Germinal center (tissue), 1 donor: ENCODE data around the gene GEMIN5.
"Not testable (repeated sequence)": the region's sequence is repeated elsewhere in the genome, so short reads cannot be mapped to it uniquely, and the experiment has no call there.

Experiments
- DNase-seq: peaks from one replicate; pipeline ENCODE4 v3.0.0; 2012; ENCODE audit warnings: mixed read lengths, low spot score

Gene GEMIN5, protein sequence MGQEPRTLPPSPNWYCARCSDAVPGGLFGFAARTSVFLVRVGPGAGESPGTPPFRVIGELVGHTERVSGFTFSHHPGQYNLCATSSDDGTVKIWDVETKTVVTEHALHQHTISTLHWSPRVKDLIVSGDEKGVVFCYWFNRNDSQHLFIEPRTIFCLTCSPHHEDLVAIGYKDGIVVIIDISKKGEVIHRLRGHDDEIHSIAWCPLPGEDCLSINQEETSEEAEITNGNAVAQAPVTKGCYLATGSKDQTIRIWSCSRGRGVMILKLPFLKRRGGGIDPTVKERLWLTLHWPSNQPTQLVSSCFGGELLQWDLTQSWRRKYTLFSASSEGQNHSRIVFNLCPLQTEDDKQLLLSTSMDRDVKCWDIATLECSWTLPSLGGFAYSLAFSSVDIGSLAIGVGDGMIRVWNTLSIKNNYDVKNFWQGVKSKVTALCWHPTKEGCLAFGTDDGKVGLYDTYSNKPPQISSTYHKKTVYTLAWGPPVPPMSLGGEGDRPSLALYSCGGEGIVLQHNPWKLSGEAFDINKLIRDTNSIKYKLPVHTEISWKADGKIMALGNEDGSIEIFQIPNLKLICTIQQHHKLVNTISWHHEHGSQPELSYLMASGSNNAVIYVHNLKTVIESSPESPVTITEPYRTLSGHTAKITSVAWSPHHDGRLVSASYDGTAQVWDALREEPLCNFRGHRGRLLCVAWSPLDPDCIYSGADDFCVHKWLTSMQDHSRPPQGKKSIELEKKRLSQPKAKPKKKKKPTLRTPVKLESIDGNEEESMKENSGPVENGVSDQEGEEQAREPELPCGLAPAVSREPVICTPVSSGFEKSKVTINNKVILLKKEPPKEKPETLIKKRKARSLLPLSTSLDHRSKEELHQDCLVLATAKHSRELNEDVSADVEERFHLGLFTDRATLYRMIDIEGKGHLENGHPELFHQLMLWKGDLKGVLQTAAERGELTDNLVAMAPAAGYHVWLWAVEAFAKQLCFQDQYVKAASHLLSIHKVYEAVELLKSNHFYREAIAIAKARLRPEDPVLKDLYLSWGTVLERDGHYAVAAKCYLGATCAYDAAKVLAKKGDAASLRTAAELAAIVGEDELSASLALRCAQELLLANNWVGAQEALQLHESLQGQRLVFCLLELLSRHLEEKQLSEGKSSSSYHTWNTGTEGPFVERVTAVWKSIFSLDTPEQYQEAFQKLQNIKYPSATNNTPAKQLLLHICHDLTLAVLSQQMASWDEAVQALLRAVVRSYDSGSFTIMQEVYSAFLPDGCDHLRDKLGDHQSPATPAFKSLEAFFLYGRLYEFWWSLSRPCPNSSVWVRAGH (N-terminal part only)

DNA sequence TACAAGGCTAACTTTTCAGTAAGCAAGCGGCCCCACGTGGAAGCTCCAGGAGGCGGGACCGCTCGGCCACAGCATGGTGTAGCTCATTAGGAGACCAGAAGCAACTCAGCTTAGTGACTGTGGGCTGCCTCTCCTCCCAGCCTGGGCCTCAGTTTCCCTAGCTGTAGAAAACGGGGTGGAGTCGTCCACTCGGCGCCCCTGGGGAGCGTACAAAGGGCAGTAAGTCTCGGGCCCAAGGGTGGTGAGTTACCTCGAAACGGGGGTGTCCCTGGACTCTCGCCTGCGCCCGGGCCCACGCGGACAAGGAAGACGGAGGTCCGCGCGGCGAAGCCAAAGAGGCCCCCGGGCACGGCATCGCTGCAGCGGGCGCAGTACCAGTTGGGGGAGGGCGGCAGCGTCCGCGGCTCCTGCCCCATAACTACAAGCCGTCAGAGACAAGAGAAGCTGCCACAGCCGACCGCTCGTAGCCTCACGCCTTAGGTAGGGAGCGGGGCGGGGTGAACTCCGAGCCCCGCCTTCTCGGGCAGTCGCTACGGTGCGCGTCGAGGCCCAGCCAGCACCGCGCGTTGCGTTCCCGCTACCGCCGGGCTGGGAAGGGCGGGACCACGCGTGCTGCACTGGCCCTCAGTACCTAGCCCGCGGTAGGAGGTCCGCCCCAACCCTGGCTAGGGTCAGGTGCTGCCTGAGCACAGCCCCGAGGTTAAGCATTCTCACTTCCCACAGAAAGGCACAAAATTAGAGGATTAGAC, at the start of gene GEMIN5:
Gene GEMIN5, minus strand, starts transcription at position 494 of the 749 bp plus-strand sequence. Its CDS starts 78 bp downstream, at position 416.
- DNase-seq, result peak; percentile 91

DNA sequence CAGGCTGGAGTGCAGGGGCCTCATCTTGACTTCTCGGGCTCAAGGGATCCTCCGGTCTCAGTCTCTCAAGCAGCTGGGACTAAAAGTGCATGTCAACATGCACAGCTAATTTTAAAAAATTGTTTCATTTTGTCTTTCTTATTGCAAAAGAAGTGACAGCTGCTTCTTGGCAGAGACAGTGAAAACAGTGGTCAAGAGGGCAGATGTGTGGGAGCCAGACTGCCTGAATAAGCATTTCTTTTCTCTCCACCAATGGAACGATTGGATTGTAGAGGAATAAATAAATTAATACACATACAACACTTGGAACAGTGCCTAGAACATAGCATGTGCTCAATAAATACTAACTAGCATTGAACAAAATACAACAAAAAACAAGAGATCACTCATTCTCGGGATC, 48.1 kb upstream of the GEMIN5 start:
- DNase-seq, result no peak

DNA sequence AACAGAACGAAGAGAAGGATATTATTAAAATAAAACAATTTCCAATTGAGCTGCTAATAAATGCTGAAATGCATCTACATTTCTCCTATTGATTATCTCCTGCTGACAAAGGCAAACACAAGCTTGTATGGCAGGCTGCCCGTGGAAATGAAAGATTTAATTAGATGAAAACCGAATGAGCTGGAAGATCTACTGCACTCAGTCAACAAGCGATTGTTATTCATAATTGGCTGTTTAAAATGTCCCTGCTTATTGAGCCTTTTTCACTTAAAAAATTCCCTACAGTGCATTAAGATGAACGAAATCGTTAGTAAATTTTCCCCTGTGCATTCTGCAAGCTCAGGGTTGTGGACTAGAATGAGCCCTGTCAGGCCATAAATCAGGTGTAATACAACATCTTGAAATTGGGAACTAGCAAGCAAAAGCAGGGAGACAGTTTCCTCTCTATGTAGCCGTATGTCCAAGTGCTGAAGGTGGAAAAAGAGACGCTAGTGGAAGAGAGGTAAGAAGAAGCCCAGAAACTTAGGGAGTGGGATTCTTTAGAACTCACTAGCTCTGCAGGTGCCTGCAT, 47.0 kb upstream of the GEMIN5 start:
- DNase-seq, result no peak

DNA sequence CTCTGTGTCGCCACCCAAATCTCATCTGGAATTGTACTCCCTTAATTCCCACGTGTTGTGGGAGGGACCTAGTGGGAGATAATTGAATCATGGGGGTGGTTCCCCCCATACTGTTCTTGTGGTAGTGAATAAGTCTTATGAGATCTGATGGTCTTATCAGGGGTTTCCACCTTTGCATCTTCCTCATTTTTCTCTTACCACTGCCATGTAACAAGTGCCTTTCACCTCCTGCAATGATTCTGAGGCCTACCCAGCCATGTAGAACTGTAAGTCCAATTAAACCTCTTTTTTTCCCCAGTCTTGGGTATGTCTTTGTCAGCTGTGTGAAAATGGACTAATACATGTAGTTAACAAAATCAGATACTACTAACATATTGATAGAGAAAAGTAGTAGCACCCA, 40.3 kb upstream of the GEMIN5 start:
- not testable (repeated sequence) for DNase-seq

DNA sequence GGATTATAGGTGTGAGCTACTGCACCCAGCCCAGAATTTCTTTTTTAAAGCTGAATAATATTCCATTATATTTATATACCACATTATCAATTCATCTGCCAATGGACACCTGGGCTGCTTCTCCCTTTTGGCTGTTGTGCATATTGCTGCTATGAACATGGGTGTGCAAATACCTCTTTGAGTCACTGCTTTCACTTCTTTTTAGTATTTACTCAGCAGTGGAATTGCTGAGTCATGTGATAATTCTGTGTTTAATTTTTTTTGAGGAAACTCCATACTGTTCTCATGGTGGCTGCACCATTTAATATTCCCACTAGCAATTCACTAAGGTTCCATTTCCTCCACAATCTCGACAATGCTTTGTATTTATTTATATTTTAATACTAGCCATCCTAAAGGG, 39.4 kb upstream of the GEMIN5 start:
- no peak for DNase-seq

DNA sequence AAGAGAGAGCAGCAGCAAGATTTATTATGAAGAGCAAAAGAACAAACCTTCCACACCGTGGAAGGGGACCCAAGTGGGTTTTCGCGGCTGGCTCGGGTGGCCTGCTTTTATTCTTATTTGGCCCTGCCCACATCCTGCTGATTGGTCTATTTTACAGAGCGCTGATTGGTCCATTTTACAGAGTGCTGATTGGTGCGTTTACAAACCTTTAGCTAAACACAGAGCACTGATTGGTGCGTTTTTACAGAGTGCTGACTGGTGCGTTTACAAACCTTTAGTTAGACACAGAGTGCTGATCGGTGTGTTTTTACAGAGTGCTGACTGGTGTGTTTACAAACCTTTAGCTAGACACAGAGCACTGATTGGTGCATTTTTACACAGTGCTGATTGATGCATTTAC, 38.1 kb upstream of the GEMIN5 start:
- DNase-seq, result not testable (repeated sequence)

DNA sequence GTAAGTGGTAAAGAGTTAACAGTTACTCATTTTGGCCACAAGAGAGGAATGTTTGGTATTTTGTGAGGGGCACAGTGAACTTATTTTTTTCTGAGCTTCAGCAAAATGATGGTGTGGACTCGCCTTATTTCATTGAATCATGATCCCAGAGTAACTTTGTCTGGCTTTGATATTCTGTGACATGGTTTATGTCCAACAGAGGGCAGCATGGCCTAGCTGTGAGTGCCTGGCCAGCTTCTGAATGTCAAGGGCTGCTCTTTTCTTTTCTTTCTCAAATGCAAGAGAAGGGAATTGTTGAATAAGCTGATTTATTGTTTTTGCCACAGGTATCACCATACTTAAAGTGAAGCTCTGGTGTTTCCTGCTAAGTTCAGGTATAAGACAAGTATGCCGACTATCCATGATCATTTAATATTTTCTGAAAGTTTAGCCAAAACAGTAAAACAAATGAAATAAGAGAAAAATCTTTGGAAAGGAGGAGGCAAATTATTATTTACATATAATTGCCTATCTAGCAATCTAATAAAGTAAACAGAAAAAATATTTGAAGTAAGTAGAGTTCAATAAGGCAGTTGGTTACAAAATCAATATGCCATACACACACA, 34.6 kb upstream of the GEMIN5 start:
- DNase-seq, result no peak

DNA sequence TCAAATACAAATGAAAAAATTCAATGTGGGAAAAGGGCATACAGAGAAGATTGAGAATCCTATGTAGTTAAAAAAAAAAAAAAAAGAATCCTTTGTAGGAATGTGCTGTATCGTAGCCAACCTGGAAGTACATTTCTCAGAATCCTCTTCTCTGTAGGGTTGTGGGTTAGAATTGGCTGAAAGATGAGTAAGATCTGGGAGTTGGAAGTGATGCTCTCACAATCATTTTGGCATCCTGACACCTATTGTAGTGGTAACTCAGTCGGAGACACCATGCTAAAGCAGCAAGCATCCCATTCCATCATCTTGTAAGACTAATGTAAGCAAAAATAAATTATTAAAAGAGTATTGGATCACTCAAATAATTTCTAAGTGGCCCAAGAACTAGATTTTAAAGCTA, 33.5 kb upstream of the GEMIN5 start:
- no peak for DNase-seq

DNA sequence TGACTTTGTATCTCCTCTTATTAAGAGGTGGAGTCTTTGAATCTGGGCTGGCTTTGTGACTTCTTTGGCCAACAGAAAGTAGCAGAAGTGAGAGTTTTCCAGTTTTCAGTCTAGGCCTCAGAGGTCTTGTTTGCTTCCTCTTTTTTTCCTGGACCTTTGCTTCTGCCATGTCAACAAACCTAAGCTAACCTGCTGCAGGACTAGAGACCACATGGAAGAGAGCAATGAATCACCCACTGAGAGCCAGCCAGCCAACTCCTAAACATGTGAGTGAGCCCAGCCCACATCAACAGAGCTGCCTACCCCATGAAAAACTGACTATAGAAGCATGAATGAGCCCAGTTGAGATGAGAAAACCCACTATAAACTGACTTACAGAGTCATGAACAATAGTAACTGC, 32.7 kb upstream of the GEMIN5 start:
- no peak for DNase-seq

DNA sequence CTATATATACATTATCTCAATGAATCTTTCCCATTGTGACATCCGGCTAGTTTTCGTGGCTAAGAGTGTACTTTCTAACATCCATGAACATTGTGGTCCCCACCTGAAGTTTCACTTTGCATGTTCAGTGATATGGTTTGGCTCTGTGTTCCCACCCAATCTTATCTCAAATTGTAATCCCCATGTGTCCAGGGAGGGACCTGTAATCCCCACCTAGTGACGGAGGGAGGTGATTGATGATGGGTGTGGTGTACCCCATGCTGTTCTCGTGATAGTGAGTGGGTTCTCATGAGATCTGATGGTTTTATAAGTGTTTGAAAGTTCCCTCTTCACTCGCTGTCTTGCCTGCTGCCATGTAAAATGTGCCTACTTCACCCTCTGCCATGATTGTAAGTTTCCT, 30.9 kb upstream of the GEMIN5 start:
- DNase-seq, result no peak

DNA sequence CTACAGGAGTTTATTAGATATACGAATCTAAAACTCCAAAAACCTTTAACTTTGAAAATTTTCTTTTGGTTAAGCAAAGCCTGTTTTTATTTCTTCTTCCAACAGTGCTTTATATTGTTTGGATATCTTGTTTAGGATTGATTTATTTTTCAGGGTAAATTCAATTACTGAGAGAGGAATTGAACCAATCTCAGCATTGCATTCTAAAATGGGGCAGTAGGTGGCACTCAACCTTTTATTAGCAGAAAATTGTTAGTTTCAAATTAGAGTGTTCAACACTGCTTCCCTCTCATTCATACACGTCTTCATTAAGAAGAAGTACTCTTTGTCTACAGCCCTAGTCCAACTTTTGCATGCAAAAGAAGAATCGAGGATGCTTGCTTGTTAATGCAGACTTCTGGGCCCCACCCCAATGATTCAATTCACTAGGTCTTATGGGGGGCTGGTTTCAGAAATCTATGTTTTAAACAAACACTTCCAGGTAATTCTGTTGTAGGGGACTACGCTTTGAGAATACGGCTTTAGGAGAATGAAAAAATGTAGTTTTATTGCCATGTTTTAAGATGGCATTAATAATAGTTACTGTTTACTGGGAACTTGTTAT, 29.5 kb upstream of the GEMIN5 start:
- DNase-seq, result peak; percentile 12

DNA sequence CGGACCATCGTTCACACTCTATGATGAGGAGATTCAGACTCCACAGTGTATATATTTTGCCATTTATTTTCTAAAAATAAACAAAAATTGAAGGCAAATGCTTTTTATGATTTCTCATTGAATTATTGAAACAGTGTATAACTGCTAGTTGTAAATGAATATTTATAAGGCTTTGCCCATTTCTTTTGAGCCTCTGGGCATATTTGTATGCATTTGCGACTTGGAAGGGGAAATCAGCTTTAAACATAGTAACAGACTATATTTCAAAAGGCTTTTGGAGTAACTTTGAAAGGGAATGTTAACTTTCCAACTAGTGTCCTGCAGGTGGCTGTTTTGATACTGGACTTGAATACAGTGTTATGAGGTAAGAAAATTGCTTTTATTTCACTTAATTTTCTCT, 28.9 kb upstream of the GEMIN5 start:
- no peak for DNase-seq

DNA sequence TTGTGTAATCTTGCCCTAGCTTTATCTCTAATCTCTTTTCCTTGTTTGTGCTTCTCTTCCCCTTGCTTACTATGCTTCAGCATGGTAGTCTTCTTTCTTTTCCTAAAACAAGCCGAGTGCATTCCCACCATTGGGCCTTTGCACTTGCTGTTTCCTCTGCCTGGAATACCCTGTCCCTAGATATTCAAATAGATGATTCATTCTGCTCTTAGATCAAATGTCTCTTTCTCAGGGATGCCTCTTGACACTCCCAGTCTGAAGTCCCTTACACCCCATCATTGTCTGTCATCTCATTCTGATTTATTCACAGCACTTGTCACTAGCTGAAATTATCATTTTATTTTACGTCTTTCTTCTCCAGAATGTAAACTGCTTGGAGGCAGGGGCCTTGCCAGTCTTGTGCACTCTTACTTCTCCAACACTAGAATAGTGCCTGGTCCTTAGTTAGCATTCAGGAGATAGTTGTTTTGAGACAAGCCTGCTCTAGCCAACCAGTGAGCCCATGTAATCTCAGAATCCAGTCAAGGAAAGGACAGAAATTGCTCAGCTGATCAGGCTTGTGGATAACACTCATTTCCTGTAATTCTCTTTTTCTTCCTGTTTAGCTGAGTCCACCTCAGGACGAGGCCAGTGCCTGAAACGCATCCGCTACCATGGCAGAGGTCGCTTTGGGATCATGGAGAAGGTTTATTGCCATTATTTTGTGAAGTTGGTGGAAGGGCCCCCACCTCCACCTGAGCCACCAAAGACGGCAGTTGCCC, 28.2 kb upstream of the GEMIN5 start:
- no peak for DNase-seq

DNA sequence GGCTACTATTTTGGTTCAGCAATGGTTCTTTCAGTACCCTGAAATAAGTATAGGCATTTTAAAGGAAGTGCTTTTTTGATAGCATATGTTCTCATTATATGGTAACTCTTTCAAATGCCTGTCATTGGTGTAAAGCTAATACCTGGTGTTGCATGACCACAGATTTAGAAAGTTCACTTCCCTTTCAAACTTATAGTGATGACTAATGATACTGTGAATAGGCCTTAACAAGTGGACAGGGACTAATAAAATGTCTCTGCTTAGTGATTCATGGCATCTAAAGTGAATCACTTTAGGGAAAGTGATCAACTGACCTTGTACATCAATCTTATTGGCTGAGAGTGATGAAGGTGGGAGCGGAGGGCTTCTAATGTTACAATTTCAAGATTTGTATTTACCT, 24.5 kb upstream of the GEMIN5 start:
- DNase-seq, result peak; percentile 8

DNA sequence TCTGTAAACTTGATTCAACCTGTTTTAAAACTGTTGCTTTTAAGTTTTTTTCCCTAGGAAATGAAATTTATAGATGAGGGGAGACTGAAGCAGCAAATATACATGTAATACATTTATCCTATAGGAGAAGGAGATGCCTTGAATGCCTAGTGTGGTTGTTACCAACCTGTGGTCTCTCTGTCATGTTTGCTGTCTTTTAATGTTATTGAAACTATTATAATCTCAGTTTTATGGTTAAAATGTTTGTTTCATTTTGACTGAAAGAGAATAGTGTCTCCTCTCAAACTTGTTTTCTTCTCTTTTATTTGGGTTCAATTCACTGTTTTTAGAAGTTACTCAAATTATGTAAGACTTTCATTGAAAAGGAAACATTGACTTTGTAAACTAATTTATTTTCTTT, 18.7 kb upstream of the GEMIN5 start:
- DNase-seq, result no peak

DNA sequence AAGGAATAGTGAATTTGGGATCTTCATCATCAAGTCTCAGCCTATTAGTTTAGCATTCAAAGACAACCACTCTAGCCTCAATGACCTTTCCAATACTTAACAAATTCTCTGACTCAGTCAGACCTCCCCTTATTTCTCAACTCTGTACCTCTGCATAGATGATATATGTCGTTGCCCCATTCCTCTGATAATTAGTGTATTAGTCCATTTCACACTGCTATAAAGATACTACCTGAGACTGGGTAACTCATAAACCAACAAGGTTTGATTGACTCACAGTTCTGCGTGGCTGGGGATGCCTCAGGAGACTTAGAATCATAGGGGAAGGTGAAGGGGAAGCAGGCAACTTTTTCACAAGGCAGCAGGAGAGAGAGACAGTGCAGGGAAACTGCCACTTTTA, 11.8 kb upstream of the GEMIN5 start:
- no peak for DNase-seq

DNA sequence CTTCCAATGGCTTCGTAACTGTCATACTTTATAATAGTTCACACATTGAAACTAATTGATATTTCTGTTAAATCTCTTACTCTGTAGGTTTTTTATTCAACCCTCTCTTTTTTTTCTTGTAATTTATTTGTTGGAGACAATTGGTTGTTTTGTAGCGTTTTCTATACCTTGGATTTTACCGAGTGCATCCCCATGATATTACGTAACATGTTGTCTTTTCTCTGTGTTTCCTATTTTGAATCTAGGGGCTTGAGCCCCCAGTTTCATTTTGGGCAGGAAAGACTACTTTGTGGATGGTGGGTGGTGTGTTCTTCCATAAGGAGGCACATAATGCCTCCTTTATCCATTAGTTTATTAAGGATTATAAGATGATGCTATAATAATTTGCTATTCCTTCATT, 10.3 kb upstream of the GEMIN5 start:
- DNase-seq, result no peak

DNA sequence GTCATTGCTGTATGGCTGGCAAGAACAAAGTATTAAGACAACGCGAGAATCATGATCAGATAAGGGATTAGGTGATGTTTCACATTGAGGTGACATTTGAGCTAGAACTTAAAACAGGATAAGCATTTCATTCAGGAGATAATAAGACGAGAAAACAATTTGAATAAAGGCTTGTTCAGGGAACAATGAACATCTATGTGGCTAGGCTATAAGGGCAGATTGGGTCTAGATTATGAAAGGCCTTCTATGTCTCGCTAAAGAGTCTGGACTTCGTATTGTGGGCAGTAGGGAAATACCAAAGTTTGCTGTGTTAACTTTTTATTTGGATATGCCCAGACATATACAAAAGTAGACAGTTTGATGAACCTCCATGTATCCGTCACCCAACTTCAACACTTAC, 9.8 kb upstream of the GEMIN5 start:
- no peak for DNase-seq

DNA sequence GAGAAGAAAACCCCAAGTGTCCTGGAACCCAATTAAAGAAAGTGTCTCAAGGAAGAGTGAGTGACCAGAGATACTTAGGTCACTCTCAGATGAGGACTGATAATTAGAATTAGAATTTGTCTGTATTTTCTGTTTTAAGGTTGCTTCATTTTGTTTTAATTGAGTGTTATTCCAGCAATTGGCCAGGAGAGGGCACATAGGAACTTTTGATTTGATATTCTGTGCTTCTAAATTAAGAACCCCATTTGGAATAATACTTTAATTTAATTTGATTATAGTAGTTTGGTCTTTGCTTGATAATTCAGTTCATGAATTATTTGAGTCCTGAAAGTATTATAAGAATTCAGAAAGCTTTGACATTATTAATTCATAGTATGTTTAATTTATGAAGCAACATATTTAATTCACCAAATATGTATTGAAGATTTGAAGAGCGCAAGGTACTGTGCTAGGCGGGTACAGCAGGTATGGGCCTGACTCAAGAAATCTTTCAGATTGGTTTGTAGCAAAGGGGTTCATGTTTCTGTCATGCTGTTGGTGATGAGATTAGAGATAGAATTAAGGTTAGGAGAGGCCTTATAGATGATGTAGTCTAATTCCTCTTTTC, 7.8 kb upstream of the GEMIN5 start:
- peak; percentile 33 for DNase-seq
